H4 (cell line): ENCODE results near the gene MYOF. TPM values are rescaled to one million over a fixed set of nuclear protein-coding genes. Genes with fewer than 3 reads are reported as not detected.
"Not testable (repeated sequence)": the region's sequence is repeated elsewhere in the genome, so short reads cannot be mapped to it uniquely, and the experiment has no call there.

ENCODE experiments used
- DNase-seq: peaks from one replicate; pipeline ENCODE4 v3.0.0-alpha.2; 2015; ENCODE audit warnings: low spot score
- total RNA-seq: library from RNA; depleted of rRNA; stranded (reverse); fragments of >200 nt; shearing (Covaris generic); gene quantifications from 2 replicates; pipeline ENCODE4 v1.2.3, GENCODE V29; 2014

The MYOF gene
- total RNA-seq, 1 experiment from 2014 or later = 30.2 TPM

- DNase-seq = no peak
These were observed 191.3 kb downstream of the MYOF start for GRCh38 chr10:93290661-93291354.

- peak; percentile 82 for DNase-seq
These were observed 193.2 kb downstream of the MYOF start for GRCh38 chr10:93288679-93289634.

GRCh38 chr10:93287775-93288174 is 194.4 kb downstream of the MYOF start:
- DNase-seq = no peak

- DNase-seq = not testable (repeated sequence)
These were observed 197.9 kb downstream of the MYOF start for GRCh38 chr10:93284246-93284645.

- DNase-seq = no peak
These were observed 200.8 kb downstream of the MYOF start for GRCh38 chr10:93281367-93281720.

- DNase-seq = no peak
These were observed 201.3 kb downstream of the MYOF start for GRCh38 chr10:93280699-93281366.

GRCh38 chr10:93280121-93280698 is 201.9 kb downstream of the MYOF start:
- no peak for DNase-seq

- DNase-seq = no peak
These were observed 204.8 kb downstream of the MYOF start for GRCh38 chr10:93277360-93277759.

- no peak for DNase-seq
These were observed 207.7 kb downstream of the MYOF start for GRCh38 chr10:93274419-93274818.

- no peak for DNase-seq
These were observed 209.1 kb downstream of the MYOF start for GRCh38 chr10:93272884-93273675.

GRCh38 chr10:93271347-93271746 is 210.8 kb downstream of the MYOF start:
- no peak for DNase-seq

- no peak for DNase-seq
These were observed 212.9 kb downstream of the MYOF start for GRCh38 chr10:93269281-93269680.

- no peak for DNase-seq
These were observed 214.1 kb downstream of the MYOF start for GRCh38 chr10:93268021-93268420.

- DNase-seq = no peak
These were observed 214.6 kb downstream of the MYOF start for GRCh38 chr10:93267521-93267920.

- DNase-seq = no peak
These were observed 215.3 kb downstream of the MYOF start for GRCh38 chr10:93266858-93267257.

GRCh38 chr10:93261961-93262610 is 220.0 kb downstream of the MYOF start:
- no peak for DNase-seq

GRCh38 chr10:93261089-93261488 is 221.0 kb downstream of the MYOF start:
- DNase-seq = no peak

- no peak for DNase-seq
These were observed 223.0 kb downstream of the MYOF start for GRCh38 chr10:93259126-93259525.
